Measurements from ENCODE around the gene BRI3BP.
A peak's percentile ranks its signal among the peaks of the same experiment; 100 is the strongest.
"Not testable (repeated sequence)": the region's sequence is repeated elsewhere in the genome, so short reads cannot be mapped to it uniquely, and the experiment has no call there.

The BRI3BP gene

DNA sequence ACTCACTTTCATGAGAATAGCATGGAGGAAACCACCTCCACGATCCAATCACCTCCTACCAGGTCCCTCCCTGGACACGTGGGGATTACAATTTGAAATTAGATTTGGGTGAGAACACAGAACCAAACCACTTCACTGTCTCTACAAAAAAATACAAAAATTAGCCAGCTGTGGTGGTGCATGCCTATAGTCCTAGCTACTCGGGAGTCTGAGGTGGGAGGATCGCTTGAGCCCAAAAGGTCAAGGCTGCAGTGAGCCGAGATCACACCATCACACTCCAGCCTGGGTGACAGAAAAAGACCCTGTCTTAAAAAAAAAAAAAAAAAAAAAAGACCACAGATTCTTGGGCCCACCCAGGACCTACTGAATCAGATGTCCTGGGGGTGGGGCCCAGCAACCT lies 28.3 kb downstream of the BRI3BP start:
- no peak for DNase-seq (ENCODE audit: low read depth in 3 of 3)

DNA sequence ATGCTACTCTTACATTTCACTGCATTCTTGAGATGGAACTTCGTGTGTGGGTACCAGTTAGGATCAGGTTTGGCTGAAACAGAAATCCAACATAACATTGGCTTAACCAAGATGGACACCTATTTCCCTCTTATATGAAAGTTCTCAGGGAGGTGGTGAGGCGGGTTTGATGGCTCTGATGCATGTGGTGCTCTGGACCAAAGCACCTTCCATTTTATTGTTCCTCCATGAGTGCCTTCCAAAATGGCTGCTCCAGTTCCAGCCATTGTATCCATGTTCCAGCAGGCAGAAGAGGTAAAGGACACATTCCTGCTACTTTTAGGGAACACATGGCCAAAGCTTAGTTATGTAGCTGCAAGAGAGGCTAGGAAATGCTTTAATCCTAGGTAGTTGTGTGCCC lies 29.6 kb downstream of the BRI3BP start:
- DNase-seq (ENCODE audit: low read depth in 3 of 3), result no peak

DNA sequence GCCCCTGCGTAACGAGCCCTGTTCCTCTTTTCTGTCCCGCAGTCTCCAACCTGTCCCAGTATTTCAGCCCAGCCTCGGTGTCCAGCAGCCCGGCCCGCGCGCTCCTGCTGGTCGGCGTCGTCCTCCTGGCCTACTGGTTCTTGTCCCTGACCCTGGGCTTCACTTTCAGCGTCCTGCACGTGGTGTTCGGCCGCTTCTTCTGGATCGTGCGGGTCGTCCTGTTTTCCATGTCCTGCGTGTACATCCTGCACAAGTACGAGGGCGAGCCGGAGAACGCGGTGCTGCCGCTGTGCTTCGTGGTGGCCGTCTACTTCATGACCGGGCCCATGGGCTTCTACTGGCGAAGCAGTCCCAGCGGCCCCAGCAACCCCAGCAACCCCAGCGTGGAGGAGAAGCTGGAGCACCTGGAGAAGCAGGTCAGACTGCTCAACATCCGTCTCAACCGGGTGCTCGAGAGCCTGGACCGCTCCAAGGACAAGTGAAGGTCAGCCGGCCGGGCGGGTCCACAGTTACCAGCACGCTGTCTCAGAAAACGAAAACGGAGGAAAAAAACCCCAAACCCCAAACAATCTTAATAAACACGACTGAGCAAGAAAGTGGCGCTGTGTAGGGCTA lies 31.6 kb downstream of the BRI3BP start:
- DNase-seq (ENCODE audit: low read depth in 3 of 3), result no peak

DNA sequence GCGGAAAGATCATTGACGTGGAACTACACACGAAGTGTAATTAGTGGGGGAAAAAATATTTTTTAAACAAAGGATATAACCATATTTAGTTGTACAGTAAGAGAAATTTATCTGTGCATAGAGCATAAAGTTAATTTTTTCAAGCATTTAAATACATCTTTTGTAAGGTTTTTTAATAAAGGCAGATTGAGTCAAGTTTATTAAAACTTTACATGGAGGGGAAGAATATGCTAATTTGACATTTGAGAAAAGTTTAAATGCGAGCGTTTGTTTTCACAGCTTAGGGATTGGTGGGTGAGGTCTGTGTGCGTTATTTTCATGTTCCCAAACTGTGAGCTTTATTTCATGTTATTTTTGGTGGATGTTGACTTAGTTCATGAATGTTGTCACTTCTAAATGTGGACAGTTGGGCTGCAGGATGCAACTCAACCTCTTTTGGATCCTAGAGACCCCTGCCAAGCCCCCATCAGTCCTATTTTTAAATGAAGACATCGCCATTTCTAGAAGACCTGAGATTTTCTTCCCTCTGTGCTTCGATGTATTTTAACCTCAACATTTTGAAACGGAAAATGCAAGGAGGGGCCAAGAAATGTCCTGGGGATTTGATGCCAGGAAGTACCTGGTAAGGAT lies 32.3 kb downstream of the BRI3BP start:
- DNase-seq (ENCODE audit: low read depth in 3 of 3), result no peak

DNA sequence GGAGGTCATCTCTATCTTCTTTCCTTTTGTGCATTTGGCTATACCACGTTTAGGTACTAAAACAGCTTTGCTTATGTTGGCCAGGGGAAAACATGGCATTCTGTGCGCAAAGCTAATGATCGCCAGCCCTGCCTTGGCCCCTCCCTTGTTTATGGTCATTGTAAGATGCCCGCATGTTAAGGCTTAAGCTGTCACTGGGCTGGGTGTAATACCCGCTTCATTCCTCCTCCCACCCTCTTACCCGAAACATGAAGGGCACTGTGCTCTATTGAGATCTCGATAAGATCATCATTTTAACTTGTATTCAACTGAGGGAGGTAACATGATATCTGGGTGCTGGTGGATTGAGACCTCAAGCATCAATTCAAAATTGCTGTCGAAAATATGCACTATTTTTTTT lies 34.7 kb downstream of the BRI3BP start:
- DNase-seq (ENCODE audit: low read depth in 3 of 3), result no peak

DNA sequence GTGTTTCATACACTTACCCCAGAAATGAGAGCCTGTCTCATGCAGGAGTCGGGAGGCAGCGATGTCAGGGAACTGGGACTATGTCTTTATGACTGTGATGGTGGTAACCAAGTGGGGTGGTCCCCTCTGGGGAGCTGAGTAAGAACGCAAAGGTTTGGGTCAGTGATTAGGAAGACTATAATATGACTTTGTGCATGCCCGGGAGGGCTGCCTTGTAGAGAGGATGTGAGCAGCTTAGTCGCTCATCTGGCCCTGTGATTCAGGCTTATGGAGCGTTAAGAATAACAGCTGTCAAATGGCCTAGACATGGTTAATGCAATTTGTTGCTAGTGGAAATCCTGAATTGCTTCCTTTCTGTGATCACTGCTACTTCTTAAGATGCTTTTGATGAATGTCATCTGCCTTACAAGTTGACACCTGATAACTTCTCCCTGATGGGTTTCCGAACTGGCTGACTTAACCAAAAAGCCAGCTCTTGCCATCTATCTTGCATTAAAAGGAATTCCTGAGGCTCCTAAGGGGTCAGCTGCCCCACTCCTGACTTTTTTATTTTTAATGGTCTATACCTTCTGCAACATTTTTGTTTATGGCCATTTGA lies 36.4 kb downstream of the BRI3BP start:
- DNase-seq (ENCODE audit: low read depth in 3 of 3), result no peak

DNA sequence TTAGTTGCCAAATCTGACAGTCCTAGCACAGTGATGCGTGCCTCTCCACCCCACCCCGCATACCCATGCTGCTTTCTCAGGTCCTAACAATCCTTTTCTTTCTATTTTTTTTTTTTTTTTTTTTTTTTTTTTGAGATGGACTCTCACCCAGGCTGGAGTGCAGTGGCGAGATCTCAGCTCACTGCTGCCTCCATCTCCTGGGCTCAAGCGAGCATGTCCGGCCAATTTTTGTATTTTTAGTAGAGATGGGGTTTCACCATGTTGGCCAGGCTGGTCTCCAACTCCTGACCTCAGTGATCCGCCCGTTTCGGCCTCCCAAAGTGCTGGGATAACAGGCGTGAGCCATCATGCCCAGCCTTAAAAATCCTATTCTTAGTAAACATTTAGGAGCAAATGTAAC lies 38.0 kb downstream of the BRI3BP start:
- DNase-seq (ENCODE audit: low read depth in 3 of 3), result not testable (repeated sequence)

DNA sequence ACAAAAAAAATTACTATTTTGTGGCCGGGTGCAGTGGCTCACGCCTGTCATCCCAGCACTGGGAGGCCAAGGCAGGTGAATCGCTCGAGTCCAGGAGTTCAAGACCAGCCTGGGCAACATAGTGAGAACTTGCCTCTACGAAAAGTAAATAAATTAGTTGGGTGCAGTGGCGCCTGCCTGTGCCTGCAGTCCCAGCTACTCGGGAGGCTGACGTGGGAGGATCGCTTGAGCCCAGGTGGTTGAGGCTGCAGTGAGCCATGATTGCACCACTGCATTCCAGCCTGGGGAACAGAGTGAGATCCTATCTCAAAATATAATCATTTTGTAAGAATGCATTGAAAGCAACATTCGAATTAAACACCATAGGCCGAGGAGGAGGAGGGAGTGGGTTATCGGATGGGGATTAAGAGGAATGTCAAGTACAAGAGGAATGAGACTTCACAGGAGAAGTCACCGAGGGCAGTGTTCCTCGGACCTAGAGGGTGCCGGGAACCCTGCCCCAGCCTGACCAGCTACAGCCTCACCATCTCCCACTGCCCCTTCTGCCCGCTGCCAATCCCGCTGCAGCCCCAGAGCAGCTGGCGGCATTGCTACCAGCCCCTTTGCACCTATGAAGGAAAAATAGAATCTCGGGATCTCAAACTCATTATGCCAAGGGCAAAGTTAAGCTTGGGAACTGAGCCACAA lies 39.2 kb downstream of the BRI3BP start:
- DNase-seq (ENCODE audit: low read depth in 3 of 3), result no peak

DNA sequence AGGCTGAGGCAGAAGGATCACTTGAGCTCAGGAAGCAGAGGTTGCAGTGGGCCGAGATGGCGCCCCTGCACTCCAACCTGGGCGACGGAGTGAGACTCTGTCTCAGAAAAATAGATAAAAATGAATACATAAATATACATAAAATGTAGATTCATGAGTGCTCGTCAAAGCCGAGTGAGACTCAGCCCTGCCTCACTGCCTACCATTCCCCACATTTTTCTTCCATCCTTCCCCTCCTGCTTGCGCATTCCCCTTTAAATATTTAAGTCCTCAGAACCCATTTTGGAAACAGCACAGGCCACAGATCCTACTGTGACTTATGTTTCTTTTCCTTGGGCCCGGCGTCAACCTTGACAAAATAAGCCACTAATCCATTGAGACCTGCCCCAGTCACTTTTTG lies 39.8 kb downstream of the BRI3BP start:
- no peak for DNase-seq (ENCODE audit: low read depth in 3 of 3)

DNA sequence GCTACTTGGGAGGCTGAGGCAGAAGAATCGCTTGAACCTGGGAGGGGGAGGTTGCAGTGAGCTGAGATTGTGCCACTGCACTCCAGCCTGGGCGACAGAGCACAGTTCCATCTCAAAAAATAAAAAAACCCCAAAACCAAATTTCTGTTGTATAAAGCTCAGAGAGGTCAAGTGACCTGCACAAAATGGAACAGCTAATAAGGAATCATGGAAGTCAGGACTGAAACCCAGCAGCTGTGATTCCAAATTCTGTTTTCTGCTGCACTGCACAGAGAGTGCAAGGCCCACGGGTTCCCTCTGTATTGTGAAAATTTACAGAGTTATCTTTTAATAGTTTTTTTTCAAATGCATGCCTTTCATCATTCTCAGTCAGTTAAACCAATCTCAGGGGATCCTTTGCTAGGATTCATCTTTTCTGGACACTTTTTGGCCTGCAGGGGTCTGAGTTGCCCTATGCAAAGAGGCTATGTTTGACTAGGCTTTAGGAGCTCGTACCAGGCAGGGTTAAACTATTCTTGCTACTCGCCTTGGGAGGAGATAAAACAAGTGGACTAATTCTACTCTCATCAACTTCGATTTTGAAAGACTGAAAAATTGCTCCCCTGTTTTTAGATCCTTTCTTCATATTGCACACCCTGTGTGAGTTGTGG lies 45.7 kb downstream of the BRI3BP start:
- no peak for DNase-seq (ENCODE audit: low read depth in 3 of 3)

DNA sequence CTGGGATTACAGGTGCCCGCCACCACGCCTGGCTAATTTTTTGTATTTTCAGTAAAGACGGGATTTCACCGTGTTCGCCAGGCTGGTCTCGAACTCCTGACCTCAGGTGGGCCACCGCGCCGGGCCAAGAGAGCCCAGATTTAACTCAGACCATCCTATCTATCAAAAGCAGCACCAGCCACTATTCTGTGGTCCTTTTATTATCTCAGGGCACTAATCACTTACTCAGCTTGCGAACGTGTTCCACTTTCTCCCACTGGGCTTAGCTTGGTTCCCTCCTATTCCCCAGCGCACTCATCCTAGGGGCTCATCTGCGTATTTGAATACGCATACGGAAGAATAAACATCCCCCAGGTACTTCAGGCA lies 55.6 kb downstream of the BRI3BP start:
- no peak for DNase-seq (ENCODE audit: low read depth in 3 of 3)

DNA sequence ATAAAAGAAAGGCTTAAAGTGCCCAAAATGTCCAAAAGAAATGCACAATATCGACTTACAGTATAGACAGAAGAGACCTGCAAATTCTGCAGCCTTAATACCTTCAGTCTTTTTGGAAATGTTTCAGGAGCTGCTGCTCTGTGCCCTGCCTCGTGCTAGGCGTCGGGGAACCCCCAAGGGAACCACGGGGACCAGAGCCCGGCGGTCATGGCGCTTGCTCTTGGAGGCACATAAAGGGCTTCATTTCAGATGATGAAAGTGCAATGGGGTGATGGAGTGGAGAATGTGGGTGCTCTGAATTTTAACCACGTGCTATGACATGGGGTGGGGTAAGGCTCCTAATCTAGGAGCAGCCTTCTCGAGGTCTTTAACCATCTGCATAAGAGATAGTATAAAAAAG lies 57.0 kb downstream of the BRI3BP start:
- no peak for DNase-seq (ENCODE audit: low read depth in 3 of 3)

DNA sequence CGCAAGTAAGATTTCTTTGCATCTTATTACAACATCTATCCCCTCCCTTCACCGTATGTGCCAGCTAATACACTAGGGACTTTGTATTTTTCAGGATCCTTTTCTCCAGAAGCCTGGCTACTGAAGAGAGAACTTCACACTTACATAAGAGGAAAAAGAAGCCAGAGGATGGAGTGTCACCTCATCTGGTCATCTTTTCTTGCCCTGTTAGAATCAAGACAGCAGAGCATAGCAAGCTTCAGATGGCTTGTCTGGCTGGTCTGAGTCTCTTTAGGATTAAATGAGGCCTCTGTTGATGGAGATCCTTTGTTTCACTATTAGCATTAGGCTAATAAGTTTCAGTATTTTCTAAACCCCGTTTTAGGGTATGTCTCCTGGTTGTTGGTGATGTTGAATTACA lies 57.4 kb downstream of the BRI3BP start:
- DNase-seq (ENCODE audit: low read depth in 3 of 3), result no peak

DNA sequence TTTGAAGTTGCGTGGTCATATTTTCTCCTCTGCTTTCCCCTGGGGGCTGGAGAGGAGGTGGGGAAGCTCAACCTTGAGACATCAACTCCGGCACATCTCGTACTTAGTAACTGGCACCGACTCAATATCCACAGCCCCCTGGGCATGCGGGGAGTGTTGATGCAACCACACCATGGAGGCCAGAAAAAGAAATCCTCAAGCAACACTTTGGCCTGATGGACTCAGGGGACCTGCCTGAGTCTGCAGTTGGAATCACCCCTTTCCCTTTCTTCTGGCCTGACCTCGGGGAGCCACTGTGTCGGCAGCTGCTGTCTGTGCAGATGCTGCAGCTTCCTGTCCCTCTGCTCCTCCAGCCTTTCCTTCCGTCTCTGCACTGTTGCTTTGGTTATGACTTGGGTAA lies 60.4 kb downstream of the BRI3BP start:
- DNase-seq (ENCODE audit: low read depth in 3 of 3), result no peak

DNA sequence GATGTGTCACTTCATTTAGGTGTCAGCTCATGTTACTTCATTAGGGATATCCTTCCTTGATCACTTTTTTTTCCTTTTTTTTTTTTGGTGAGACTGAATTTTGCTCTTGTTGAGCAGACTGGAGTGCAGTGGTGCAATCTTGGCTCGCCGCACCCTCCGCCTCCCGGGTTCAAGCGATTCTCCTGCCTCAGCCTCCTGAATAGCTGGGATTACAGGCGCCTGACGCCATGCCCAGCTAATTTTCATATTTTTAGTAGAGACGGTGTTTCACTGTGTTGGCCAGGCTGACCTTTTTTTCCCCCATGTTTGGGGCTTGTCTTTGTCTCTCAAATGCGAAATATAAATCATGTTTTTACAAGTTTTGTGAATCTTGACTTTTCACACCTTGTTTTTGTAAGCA lies 62.1 kb downstream of the BRI3BP start:
- DNase-seq (ENCODE audit: low read depth in 3 of 3), result no peak

DNA sequence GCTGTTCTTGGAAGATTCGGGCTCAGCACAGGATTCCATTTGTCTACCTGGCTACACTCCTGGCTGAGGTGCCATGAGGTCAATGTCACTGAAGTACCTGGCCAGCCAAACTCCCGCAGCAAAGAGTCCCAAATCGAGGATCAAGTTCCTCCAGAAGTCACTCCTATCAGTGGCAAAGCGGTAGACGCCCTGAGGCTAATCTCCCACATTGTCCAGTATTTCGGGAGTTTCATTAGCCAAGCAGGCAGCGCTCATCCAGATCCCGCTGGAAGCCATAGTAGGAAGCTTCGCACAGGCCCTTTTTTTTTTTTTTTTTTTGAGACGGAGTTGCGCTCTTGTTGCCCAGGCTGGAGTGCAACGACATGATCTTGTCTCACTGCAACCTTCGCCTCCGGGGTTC lies 62.9 kb downstream of the BRI3BP start:
- no peak for DNase-seq (ENCODE audit: low read depth in 3 of 3)

DNA sequence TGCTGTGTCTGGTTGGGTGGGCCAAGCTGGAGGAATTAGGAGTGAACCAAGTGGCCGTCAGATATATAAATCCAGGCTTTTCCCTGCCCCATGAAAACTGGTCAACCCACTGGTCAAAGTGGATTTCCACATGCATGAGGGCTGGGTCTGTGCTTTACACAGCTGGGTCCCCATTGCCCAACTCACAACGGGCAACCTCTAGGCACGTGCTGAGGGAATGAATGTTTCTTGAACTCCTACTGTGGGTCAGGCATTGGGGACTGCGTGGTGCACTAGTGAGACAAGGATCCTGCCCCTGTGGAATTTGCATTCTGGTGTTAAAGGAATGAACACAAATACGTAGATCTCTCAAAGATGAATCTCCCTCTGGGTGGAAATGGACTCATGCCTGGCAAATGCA lies 64.3 kb downstream of the BRI3BP start:
- DNase-seq (ENCODE audit: low read depth in 3 of 3), result no peak

DNA sequence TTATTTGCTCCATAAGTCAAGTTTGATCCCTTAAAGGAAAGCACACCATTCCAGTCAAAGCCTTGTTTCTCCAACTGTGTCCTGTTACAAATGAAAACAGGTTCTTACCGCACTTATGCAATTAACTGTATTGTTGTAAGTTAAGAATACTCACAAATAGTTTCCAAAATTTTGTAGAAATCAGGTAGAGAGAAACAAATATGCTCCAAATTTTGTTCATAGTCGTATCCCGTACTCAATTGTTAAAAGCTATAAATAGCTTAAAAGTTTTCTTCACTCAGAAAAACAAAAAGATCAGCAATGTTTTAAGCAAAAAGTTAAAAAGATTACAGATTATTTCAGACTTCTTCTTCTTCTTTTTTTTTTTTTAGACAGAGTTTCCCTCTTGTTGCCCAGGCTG lies 67.8 kb downstream of the BRI3BP start:
- DNase-seq (ENCODE audit: low read depth in 3 of 3), result no peak

DNA sequence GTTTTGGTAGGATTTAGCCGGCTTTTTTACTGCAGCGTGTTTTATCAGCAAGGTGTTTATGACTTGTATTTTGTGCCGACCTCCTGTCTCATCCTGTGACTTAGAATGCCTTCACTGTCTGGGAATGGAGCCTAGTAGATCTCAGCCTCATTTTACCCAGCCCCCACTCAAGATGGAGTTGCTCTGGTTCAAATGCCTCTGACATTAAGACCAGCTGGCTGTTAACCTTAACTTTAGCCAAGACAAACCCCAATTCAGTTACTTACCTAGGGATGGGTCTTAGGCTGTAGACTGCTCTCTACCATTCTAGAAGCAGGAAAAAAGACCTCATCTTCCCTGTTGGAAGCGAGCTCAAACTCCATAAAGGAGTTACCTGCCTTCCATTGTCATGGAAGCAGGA lies 70.1 kb downstream of the BRI3BP start:
- DNase-seq (ENCODE audit: low read depth in 3 of 3), result not testable (repeated sequence)

DNA sequence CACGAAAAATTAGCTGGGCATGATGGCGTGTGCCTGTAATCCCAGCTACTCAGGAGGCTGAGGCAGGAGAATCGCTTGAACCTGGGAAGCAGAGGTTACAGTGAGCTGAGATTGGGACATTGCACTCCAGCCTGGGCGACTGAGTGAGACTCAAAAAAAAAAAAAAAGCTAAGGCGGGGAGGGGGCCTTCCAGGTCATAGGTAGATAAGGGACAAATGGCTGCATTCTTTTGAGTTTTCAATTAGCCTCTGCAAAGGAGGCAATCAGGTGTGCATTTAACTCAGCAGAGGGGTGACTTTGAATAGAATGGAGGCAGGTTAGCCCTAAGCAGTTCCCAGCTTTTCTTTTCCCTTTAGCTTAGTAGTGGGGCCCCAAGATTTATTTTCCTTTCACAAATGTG lies 71.0 kb downstream of the BRI3BP start:
- no peak for DNase-seq (ENCODE audit: low read depth in 3 of 3)

DNA sequence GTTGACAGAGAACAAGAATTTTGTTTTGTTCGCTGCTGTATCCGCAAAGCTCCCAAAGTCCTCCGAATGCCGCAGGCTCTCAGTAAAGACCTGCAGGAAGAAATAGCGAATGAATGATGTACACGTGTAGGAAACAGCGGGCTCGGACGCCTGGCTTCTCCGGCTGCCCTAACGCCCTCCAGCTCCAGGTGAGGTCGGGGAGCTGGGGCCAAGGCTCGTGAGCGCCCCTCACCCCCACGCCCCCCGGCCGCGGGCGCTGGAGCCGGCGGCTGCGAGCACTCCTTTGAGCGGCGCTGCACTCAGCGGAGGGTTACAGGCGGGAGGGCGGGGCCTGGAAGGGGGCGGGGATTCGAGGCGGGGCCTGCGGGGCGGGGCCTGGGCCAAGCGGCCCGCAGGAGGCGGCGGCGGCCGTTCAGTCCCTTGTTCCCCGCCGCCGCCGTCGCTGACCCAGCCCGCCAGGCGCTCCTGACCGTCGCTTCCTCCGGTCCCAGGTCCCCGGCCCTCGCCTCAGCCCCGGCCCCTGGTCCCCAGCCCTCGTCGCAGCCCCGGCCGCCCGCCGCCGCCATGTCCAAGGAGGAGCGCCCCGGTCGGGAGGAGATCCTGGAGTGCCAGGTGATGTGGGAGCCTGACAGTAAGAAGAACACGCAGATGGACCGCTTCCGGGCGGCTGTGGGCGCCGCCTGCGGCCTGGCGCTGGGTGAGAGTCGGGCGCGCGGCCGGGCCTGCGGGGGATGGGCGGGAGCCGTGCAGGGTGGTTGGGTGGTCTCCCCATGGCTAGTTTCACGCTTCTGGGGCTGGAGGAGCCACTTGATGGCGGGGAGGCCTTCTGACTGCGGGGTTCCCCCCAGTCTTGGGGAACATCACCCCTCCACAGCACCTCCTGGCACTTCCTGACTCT lies 71.8 kb downstream of the BRI3BP start, which contains the start of gene AACS:
Gene AACS (plus strand): TSS at position 415 of the 898 bp plus-strand sequence. CDS start 150 bp downstream, at position 565.
- DNase-seq (ENCODE audit: low read depth in 3 of 3), result peak; percentile 48 to 78 (median 64)
